Measurements from ENCODE around the gene KLHL22.
A peak's percentile ranks its signal among the peaks of the same experiment; 100 is the strongest.

KLHL22 gene

GRCh38 chr22:20530368-20531153 lies 35.0 kb upstream of the KLHL22 start:
- in situ Hi-C loops (cut with MboI; ENCODE audit: low pct_unique_long_range_greater_than_20kb, low sequenced_read_pairs, unreplicated experiment): no loop called here
- no peak for DNase-seq (ENCODE audit: low spot score)

GRCh38 chr22:20528405-20528978 lies 32.9 kb upstream of the KLHL22 start:
- in situ Hi-C loops (cut with MboI; ENCODE audit: low pct_unique_long_range_greater_than_20kb, low sequenced_read_pairs, unreplicated experiment): no loop called here
- no peak for DNase-seq (ENCODE audit: low spot score)
- no peak for TF ChIP-seq CTCF (IDR thresholded peaks at IDR 0.05; ENCODE audit: extremely low read depth, insufficient read depth, missing control alignments)

More at GRCh38 chr22:20530368-20531153, 35.0 kb upstream of the KLHL22 start:
- no peak for TF ChIP-seq CTCF (IDR thresholded peaks at IDR 0.05; ENCODE audit: extremely low read depth, insufficient read depth, missing control alignments)

- in situ Hi-C loops (cut with MboI; ENCODE audit: low pct_unique_long_range_greater_than_20kb, low sequenced_read_pairs, unreplicated experiment): no loop called here
- no peak for TF ChIP-seq CTCF (IDR thresholded peaks at IDR 0.05; ENCODE audit: extremely low read depth, insufficient read depth, missing control alignments)
- DNase-seq (ENCODE audit: low spot score): no peak
These were observed 31.2 kb upstream of the KLHL22 start for GRCh38 chr22:20526628-20527355.

GRCh38 chr22:20526305-20526627 lies 30.7 kb upstream of the KLHL22 start:
- DNase-seq (ENCODE audit: low spot score): no peak
- TF ChIP-seq CTCF (IDR thresholded peaks at IDR 0.05; ENCODE audit: extremely low read depth, insufficient read depth, missing control alignments): no peak
- in situ Hi-C loops (cut with MboI; ENCODE audit: low pct_unique_long_range_greater_than_20kb, low sequenced_read_pairs, unreplicated experiment): no loop called here

- in situ Hi-C loops (cut with MboI; ENCODE audit: low pct_unique_long_range_greater_than_20kb, low sequenced_read_pairs, unreplicated experiment): no loop called here
- no peak for DNase-seq (ENCODE audit: low spot score)
- no peak for TF ChIP-seq CTCF (IDR thresholded peaks at IDR 0.05; ENCODE audit: extremely low read depth, insufficient read depth, missing control alignments)
These were observed 29.5 kb upstream of the KLHL22 start for GRCh38 chr22:20525048-20525447.

GRCh38 chr22:20524004-20524481 lies 28.4 kb upstream of the KLHL22 start:
- DNase-seq (ENCODE audit: low spot score): peak; percentile 60
- in situ Hi-C loops (cut with MboI; ENCODE audit: low pct_unique_long_range_greater_than_20kb, low sequenced_read_pairs, unreplicated experiment): no loop called here
- TF ChIP-seq CTCF (IDR thresholded peaks at IDR 0.05; ENCODE audit: extremely low read depth, insufficient read depth, missing control alignments): no peak

All from GM13977 (cell line).